Measurements from ENCODE around the gene NMU. TPM values are rescaled to one million over a fixed set of nuclear protein-coding genes. Genes with fewer than 3 reads are reported as not detected.

The NMU gene
- total and polyA plus RNA-seq, 7 donors: 1.7 to 2.5 TPM; not detected in 5

- TF ChIP-seq, protein P1, sequence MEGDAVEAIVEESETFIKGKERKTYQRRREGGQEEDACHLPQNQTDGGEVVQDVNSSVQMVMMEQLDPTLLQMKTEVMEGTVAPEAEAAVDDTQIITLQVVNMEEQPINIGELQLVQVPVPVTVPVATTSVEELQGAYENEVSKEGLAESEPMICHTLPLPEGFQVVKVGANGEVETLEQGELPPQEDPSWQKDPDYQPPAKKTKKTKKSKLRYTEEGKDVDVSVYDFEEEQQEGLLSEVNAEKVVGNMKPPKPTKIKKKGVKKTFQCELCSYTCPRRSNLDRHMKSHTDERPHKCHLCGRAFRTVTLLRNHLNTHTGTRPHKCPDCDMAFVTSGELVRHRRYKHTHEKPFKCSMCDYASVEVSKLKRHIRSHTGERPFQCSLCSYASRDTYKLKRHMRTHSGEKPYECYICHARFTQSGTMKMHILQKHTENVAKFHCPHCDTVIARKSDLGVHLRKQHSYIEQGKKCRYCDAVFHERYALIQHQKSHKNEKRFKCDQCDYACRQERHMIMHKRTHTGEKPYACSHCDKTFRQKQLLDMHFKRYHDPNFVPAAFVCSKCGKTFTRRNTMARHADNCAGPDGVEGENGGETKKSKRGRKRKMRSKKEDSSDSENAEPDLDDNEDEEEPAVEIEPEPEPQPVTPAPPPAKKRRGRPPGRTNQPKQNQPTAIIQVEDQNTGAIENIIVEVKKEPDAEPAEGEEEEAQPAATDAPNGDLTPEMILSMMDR (IDR thresholded peaks at IDR 0.05): no peak
- no peak for TF ChIP-seq POLR2A (IDR thresholded peaks at IDR 0.05)
- no peak for TF ChIP-seq POLR2AphosphoS5 (IDR thresholded peaks at IDR 0.05)
- no peak for TF ChIP-seq EP300 (IDR thresholded peaks at IDR 0.05)
- DNase-seq: no peak
- 91 to 93% methylated on average over 3 of the region's 3 CpGs for WGBS, 2 donors
- intact Hi-C loops (cut with DNase I): no loop called here
- Histone ChIP-seq H3K27ac (no peak overlapping the region), H3K36me3 (no peaks in the 10 kb centered on the region), H3K4me1 (no peaks in the 10 kb centered on the region), H3K9me3 (no peaks in the 10 kb centered on the region), H3K4me3 (no peak overlapping the region), H3K27me3 (no peaks in the 10 kb centered on the region)
Observed at GRCh38 chr4:55611358-55612059, 24.6 kb downstream of the NMU start.

DNA sequence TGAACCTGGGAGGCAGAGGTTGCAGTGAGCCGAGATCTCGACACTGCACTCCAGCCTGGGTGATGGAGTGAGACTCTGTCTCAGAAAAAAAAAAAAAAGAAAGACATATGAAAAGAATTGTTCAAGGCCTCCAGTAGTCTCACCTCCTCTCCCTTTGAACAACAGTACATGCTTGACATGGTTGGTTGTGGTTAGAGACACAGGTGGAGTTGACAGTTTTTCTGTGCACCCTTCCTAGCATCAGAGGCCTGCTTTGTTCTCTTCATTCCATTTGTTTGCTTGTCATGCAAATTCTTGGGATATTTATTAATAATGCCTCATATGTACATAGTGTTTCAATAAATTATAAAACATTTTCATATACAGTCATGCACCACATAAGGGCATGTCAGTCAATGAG is 25.7 kb downstream of the NMU start:
- DNase-seq: no peak
- TF ChIP-seq POLR2A (IDR thresholded peaks at IDR 0.05): no peak
- 85 to 93% methylated on average over 2 of the region's 2 CpGs for WGBS, 2 donors
- no peaks in the 10 kb centered on the region for H3K4me1 ChIP-seq
- H3K27me3 ChIP-seq: no peaks in the 10 kb centered on the region
- intact Hi-C loops (cut with DNase I): no loop called here
- H3K9me3 ChIP-seq: no peaks in the 10 kb centered on the region
- H3K36me3 ChIP-seq: no peaks in the 10 kb centered on the region
- no peak overlapping the region for H3K27ac ChIP-seq
- no peak overlapping the region for H3K4me3 ChIP-seq

- Histone ChIP-seq H3K27ac (no peak overlapping the region), H3K9me3 (no peaks in the 10 kb centered on the region), H3K4me1 (no peaks in the 10 kb centered on the region), H3K36me3 (no peaks in the 10 kb centered on the region), H3K4me3 (no peak overlapping the region), H3K27me3 (no peaks in the 10 kb centered on the region)
- WGBS, 2 donors: 62 to 68% methylated on average over 6 of the region's 6 CpGs
- intact Hi-C loops (cut with DNase I): no loop called here
- no peak for TF ChIP-seq POLR2A (IDR thresholded peaks at IDR 0.05)
- TF ChIP-seq, protein P1 (IDR thresholded peaks at IDR 0.05): no peak
- no peak for DNase-seq
Observed at GRCh38 chr4:55609393-55609866, 26.7 kb downstream of the NMU start.

GRCh38 chr4:55608591-55608990 is 27.5 kb downstream of the NMU start:
- no peak for DNase-seq
- Histone ChIP-seq H3K36me3 (no peaks in the 10 kb centered on the region), H3K9me3 (no peaks in the 10 kb centered on the region), H3K4me1 (no peaks in the 10 kb centered on the region), H3K27ac (no peak overlapping the region), H3K4me3 (no peak overlapping the region), H3K27me3 (no peaks in the 10 kb centered on the region)
- intact Hi-C loops (cut with DNase I): no loop called here
- no peak for TF ChIP-seq POLR2AphosphoS5 (IDR thresholded peaks at IDR 0.05)
- TF ChIP-seq POLR2A (IDR thresholded peaks at IDR 0.05): no peak
- TF ChIP-seq, protein P1 (IDR thresholded peaks at IDR 0.05): no peak
- TF ChIP-seq EP300 (IDR thresholded peaks at IDR 0.05): no peak
- 81 to 86% methylated on average over 1 of the region's 1 CpG for WGBS, 2 donors

DNA sequence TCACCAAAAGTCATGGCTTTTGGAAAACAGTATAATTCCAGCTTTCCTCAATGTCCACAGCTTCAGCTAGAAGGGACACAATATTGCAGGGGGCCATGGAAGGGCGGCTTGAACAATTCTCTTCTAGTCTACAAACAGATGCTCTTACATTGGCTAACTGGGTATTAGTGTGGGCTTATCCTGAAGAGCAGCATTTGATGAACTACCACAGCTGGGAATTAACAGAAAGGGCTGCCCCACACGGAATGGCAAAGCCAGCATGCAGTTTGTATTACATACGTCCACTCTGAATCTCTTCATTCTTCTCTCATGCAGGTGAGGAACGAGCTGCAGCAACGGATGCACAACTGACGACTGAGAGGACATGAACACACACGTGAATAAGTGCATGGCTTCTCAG is 31.1 kb downstream of the NMU start:
- 82 to 88% methylated on average over 7 of the region's 7 CpGs for whole genome bisulfite sequencing, 2 donors
- H3K4me3 ChIP-seq: no peak overlapping the region
- no peaks in the 10 kb centered on the region for H3K36me3 ChIP-seq
- TF ChIP-seq POLR2A (IDR thresholded peaks at IDR 0.05) (no peak), EP300 (IDR thresholded peaks at IDR 0.05) (no peak), POLR2AphosphoS5 (IDR thresholded peaks at IDR 0.05) (no peak)
- TF ChIP-seq, protein P1 (IDR thresholded peaks at IDR 0.05): no peak
- no peaks in the 10 kb centered on the region for H3K9me3 ChIP-seq
- H3K27me3 ChIP-seq: no peaks in the 10 kb centered on the region
- intact Hi-C loops (cut with DNase I): no loop called here
- no peaks in the 10 kb centered on the region for H3K4me1 ChIP-seq
- DNase-seq: no peak
- no peak overlapping the region for H3K27ac ChIP-seq

All from sigmoid colon (tissue), 7 donors.